Cortex of kidney (tissue), 1 donor: ENCODE data around the gene EML2.
"Not testable (repeated sequence)": the region's sequence is repeated elsewhere in the genome, so short reads cannot be mapped to it uniquely, and the experiment has no call there.

ENCODE experiments used
- DNase-seq: peaks from one replicate; lab custom pipeline; 2025; lab: John Stamatoyannopoulos, UW

Gene EML2

DNA sequence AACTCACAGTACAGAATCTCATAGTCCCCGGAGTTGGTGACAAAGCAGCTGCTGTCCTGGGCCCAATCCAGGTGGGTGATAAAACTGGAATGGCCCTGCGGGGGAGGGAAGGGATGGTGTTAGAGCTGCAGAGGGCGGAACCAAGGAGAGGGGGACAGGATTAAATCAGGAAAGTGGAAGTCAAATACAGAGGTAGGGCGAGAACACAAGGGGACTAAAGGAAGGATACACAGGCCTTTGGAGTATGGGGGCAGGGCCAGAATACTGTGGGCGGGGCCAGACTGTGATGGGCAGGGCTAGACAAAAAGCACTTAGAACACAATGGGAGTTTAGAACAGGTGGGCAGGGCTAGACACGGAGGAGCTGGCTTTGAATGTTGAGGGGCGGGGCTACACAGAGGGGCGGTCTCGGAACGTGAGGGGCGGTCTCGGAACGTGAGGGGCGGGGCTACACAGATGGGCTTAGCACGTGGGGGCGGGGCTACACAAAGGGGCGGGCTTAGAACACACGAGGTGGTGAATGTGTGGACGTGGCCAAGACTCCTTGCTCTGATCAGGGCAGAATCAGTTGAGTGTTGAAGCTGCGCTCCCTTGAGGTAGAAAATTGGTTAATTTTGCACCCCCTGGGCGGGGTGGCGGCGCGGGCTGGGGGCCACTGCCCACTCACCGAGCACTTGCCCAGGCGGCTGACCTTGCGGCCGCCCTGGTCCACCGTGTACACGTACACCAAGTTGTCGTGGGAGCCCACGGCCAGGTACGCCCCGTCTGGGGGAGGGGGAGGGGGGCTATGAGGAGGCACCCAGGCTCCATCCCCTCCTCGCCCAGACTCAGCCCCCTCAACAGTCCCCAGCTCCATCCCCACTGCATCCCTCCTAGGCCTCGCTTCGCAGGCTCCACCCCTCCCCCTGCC is 23.1 kb downstream of the EML2 start:
- no peak for DNase-seq

DNA sequence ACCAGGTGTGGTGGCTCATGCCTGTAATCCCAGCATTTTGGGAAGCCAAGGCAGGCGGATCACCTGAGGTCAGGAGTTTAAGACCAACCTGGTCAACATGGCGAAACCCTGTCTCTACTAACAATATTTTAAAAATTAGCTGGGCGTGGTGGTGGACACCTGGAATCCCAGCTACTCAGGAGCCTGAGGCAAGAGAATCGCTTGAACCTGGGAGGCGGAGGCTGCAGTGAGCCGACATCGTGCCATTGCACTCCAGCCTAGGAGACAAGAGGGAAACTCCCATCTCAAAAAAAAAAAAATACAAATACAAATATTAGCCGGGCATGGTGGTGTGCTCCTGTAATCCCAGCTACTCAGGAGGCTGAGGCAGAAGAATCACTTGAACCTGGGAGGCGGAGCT is 24.1 kb downstream of the EML2 start:
- not testable (repeated sequence) for DNase-seq

DNA sequence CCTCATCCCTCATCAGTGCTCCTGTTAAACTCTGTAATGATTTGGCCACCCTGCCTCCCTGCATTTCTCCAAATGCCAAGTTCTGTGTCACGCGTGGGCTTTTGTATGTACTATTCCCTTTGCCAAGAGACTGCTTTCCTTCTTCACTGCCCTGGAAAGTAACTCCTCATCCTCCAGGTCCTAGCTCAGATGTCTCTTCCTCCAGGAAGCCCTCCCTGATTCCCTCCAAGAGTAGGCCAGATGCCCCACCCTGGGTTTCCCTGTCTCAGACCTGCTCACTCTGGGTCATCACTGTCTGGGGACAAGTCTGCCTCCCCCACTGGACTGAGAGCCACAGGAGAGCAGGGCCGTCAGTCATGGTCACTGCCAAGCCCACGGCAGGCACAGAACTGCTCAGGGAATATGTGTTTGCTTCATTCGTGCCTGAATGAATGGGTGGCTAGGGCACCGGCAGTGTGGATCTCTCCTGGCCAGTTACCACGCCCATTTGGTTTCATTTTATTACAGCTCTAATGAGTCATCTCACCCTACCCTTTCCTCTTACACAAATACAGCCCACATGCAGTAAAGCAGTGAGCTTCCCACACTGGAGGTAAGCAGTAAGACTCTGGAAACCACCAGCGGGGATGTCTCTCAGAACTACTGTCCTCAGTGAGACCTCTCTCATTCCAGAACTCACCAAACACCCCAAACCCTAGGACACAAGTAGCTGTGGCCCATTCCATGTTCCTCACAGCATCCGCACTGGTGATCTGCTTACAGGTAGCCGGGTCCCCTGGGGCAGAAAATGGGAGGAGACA is 25.1 kb downstream of the EML2 start:
- DNase-seq, result no peak

DNA sequence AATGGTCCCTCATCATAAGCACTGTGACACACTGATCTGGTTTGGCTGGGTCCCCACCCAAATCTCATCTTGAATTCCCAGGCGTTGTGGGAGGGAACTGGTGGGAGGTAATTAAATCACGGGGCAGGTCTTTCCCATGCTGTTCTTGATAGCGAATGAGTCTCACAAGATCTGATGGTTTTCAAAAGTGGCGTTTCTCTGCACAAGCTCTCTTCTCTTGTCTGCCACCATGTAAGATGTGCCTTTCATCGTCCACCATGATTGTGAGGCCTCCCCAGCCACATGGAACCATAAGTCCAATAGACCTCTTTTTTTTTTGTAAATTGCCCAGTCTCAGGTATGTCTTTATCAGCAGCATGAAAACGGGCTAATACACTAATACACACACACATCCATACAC is 30.2 kb downstream of the EML2 start:
- DNase-seq, result no peak

DNA sequence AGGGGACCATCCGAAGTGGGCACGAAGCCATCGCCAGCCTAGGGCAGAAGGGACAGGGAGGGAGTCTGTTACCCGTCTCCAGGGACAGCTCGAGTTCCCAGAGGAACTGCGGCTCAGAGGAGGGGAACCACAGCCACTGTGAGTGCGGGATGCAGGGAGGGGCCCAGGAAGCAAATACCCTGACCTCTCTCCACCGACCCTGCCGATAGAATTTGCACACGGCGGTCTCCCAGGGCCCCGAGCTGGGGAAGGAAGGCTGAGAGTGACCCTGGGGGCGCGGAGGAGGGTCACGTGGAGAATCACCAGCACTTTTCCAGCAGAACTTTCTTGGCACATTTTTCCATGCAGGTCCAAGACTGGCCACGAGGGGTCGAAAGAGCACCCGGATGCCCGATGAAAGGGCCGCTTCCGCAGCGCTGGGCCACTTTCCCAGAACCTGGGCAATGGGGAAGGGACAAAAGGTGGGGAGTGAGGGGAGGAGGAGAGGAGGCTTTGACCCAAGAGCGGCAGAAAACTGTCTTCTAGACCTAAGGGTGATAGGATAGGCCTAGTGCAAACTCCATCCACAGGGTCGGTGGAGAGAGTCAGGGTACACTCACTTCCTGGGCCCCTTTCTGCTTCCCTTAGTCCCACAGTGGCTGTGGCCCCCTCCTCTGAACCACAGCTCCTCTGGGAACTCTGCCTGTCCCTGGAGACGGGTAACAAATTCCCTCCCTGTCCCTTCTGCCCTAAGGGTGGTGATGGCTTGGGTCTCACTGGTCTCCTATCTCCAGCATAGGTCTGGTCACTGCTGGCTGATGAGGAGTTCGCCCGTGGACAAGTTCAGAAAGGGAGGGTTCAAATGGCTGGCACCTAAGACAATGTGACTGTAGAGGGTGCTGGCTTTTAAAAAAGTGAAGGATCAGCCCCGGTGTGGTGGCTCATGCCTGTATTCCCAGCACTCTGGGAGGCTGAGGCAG is 31.8 kb downstream of the EML2 start:
- DNase-seq, result no peak

DNA sequence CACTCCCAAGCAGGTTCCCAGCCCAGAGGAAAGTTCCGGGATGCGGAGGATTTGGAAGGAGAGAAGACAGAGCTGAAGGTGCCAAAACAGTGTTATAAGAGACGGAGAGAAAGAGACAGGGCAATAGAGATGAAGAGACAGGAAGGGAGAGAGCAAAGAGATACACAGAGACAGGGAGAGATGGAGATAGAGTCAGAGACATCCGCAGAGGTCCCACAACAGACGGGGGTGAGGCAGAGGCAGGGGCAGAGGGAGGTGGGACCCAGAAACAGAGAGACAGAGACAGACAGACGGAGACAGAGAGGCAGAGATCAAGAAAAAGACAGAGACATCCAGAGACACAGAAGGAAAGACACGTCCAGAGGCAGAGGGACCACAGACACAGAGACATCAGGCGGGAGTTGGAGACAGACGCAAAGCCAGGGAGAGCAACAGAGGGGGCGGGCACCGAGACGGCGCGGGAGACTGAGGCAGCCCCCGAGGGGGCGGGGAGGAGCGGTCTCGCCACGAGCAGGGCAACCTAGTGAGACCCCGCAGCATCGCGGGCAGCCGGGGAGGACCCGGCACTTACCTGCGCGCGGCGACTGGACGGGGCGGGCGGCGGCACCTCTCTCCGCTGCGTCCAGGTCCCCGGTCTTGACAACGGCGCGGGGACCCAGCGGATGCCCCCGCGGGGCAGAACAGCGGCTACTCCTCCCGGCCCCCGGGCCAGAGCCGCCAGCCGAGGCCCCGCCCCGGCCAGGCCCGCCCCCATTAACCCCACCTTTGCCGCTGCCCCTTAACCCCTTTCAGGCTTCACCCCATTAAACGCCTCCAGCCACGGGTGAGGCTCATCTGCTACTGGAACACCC is 37.4 kb downstream of the EML2 start, which contains the start of gene GPR4:
GPR4 (minus strand) TSS at position 689 of the 851 bp plus-strand sequence. CDS start 10,346 bp downstream, outside the sequence.
- no peak for DNase-seq

DNA sequence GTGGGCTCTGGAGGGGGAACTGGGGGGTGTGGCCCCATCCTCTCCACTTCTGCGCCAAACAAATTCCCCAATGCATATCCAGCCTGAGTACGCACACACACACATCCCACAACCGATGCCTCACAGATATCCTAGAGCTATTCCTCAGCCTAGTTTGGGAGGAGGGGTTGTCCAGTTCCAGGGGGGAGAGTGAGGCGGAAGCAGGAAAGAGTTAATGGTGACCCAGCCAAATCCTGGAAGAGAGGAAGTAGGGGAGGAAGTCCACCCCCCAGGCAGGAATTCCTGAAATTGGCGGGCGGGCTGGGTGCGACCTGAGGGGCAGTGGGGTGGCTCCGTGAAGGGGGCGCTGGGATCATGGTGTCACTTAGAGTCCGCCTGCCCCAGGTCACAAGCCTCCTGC is 38.1 kb downstream of the EML2 start:
- DNase-seq, result no peak

DNA sequence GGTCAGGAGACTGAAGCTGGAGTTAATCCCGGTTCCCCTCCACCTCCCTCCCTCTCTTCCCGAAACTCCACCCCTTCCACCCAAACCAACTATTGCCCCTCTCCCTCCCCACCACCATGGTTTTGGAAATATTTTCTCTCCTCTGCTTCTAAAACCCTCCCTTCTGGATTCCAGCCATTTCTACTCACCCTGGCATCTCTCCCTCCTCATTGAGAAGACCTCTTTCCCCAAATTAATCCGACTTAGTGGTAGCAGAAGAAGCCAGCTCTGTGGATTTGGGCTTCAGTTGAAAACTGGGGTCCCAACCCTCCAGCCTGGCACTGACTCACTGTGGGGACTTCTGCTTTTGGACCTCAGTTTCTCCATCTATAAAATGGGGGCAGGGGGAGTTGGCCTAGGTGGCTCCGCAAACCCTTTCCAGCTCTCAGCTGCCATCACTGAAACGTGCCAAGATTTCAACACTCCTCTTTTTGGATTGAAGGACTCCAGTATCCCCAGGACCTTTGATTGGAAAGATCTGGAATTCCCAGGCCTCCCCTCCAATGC is 38.8 kb downstream of the EML2 start:
- DNase-seq, result no peak

DNA sequence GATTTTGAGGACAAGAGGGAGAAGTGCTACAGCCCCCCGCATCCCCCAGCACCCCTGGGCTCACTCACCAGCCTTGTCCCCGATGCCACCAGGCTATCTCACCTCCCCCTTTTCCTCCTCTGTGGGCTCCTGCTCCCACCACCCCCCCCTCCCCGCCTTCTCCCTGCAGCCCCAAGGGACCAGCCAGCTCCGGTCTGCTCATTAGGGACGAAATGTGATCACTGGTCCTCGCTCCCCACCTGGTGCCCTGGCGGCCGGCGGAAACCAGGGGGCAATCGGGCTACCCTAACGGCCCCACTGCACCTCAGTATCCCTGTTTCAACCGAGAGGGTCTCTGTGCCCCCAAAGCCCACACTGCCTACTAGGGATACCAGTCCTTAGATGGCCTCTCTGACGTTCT is 39.9 kb downstream of the EML2 start:
- no peak for DNase-seq

DNA sequence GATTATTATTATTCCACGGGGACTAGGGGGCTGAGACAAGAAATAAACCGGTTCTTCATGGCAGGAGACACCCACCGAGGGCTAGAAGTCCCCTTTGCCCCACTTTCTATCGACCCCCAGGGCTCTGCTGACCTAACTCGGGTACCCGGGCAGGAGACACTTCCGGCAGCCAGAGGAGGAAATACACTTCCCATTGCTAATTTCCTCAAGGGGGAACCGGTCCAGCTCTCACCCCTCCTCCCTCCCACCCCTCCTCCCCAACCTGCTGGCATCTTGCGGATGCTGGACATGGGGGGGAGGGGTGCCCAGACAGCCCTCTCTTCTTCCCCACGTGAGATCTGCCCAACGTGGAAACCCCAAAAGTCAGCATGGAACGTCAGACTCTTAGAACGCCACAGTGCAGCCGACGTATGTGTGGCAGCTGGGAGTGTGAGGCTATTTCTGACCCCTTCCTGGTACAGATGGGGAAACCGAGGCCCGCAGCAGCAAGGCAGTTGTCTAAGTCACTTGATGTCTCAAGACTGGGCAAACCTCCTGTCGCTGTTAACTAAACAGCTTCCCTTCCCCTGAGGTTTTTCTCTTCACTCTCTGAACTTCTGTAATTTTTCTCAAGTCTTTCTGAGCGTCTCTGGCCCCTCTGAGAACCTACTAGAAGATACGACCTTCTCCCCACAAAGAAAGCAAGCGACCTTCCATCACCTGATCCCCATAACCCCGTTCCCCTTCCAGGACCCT is 40.8 kb downstream of the EML2 start:
- no peak for DNase-seq

DNA sequence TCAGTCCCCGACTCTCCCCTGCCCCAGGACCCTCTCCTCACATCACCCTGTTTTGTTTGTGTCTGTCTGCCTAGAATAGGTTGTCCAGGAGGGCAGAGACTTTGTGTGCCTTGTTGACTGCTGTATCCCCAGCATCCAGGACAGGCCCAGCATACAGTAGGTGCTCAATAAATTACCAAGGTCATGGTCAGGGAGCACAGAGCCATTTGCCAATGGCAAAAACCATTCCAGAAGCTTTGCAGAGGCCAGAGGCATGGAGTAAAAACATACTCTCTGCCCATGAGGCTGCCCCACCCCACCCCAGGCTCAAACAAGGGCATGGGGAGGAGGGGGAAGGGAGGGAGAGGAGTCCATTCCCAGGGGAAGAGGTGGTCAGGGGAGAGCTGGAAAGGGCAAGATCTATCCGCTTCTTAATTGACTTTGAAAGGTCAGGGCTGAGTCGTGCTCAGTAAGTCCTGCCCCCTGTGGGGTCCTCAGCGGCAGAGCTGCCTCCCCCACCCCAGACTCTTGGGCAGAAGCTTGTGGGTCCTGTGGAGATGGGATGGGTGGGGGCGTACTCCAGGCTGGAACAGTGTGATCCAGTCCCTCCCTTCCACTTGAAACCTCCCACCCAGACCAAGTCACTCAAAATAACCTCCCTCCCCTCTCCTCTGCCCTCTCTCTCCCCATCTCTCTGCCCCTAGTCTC is 41.6 kb downstream of the EML2 start:
- no peak for DNase-seq

DNA sequence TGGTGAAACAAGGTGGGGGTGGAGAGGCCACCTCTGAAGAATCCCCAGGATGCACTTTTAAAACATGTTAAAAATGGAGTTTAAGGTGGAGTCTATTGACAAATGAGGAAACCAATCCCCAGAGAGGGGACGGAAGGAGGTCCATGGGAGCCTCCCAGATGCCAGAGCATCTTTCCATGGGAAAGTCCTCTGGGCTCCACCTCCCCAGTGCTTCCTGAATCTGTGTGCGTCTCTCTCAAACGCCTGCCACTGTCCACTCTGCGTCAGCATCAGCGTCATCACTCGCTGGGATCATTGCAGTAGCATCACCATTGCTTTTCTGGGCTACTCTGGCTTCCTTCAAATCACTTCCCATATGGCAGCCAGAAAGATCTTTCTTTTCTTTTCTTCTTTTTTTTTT is 43.4 kb downstream of the EML2 start:
- no peak for DNase-seq

DNA sequence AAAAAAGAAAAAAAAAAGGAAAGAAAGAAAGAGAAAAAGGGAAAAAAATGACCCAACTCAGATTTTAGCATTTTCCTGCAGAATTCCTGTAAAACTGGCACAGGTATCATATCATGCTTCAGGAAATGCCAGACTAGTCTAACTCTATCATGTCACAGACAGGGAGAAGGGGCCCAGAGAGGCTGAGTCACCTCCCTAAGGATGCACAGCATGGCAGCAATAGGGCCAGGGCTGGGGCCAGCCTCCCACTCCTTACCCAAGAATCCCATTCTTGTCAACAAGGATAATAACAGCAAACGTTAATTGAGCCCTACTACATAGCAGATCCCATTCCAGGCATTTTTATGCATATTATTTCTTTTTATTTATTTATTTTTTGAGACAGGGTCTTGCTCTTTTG is 45.7 kb downstream of the EML2 start:
- no peak for DNase-seq

DNA sequence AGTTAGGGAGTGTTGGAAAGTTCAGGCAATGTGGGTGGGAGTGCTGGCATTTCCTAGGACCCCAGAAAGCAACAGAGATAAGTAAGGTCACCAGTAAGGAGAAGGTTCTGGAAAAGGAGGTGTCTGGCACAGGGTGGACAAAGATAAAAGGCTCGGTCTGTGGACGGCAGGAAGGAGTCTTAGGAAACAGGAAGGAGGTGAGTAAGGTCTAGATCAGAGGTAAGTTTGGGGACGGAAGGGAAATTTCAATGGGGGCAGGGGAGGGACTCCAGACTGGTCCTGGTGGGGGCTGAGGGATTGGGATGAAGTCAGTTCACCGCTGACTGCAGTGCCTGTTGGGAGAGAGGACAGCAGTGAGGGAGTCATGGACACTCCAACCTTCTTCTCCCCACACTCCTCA is 46.8 kb downstream of the EML2 start:
- DNase-seq, result no peak

DNA sequence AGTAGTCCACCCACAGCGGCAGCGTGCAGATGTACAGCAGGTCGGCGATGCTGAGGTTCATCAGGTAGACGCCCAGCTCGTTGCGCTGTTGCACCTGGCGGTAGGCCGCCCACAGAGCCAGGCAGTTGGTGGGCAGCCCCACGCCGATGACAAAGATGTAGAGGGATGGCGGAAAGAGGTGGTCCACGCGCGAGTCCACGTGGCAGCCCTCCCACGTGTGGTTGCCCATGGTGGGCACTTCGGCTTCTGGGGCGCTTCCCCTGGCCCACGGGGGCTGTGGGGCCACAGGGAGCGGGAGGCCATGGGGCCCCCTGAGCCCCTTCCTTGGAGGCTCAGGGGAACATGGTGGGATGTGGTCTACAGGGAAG is 47.6 kb downstream of the EML2 start:
- no peak for DNase-seq

DNA sequence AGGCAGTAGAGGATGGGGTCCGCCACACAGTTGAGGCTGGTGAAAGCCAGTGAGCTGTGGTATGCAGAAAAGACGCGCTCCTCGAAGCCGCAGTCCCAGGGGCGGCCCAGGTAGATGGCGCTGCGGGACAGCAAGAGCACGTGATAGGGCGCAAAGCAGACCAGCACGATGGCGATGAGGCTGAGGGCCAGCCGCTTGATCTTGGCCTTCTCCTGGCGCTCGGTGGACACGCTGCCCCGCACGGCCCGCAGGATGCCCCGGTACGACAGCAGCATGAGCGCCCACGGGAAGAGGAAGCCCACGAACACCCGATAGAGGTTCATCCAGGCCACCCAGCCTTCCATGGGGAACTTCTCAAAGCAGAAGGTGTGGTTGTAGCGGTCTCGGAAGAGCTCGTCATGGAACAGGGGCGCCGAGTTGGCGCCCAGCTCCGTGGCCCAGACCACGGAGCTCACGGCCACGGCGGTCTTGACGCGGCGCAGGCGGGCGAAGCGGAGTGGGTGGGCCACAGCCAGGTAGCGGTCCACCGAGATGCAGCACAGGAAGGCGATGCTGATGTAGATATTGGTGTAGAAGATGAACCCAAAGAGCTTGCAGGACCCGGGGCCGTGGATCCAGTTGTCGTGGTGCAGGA is 48.1 kb downstream of the EML2 start:
- DNase-seq, result no peak

DNA sequence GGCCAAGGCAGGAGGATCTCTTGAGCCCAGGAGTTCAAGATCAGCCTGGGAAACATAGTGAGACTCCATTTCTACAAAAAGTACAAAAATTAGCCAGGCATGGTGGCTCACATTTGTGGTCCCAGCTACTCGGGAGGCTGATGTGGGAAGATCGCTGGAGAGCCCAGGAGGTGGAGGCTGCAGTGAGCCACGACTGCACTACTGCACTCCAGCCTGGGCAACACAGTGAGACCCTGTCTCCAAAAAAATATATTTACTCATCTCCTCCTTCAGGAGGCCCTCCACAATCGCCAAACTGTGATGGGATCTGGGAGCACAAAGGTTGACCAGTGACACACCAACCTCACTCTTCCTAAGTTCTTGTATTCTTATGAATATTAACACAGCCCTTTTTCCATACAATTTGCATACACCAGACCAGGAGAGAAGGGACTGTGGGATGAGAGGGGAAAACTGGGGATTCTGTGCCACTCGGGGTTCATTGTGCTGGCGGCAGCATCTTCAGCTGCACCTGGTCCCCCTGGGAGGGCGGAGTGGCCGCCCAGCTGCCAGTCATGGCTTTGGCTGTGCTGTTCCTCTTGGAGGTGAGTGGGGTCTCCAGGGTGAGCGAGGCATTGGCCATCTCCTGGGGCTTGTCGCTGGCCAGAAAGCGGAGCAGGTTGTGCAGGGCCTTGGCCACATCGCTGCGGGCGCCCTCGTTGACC is 48.7 kb downstream of the EML2 start:
- DNase-seq, result no peak

DNA sequence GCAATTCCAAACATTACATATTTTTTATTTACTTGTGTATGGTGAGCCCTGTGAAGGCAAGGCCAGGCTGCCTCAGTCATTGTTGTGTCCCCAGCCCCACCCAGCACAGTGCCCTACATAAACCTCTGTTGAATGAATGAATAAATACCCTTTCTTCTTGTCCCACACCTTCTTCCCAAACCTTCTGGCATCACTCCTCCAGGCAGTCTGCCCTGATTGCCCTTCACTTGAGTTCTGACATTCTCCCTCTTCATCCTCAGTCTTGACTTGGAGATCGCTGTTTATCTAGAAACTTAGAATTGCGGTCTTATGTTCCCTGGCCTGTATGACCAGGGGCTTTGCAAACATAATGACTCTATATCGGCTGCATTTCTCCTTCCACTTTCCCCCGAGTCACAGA is 49.4 kb downstream of the EML2 start:
- DNase-seq, result no peak
